G401.6 (cell line): ENCODE results near the gene VAV3.
"Not testable (repeated sequence)": the region's sequence is repeated elsewhere in the genome, so short reads cannot be mapped to it uniquely, and the experiment has no call there.

ENCODE experiments used
- FAIRE-seq: peaks from 2 replicates; lab custom pipeline; 2012; peaks lifted over from hg19 to GRCh38; lab: Jason Lieb, UNC

Gene VAV3

DNA sequence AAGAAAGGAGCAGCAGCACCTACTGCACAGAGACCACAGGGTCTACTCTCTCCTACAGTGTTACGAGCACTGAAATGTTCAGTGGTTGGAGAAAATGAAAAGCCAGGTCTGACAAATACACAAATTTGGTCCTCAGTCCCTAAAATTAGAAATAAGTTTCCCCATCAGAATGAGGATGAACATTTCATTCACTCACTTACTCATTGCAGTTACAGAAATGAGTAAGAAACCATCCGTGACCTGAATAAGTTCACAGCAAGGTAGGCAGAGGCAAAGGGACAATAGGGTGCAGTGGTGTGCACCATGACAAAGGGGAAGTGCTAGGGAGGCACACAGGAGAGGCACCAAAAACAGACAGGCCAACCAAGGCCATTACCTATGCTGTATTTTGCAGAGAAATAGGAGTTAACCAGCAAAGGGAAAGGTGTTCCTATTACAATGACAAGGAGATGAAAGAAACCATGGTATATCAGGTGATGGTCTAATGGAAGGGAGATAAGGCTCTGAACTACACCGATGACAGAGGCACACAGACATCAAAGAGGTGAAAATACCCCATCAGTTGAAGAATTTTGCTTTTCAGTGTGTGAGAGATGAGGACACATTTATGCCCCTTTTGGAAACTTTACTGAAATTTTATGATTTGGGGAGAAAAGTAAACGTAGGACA, 29.4 kb downstream of the VAV3 start:
- no peak for FAIRE-seq

GRCh38 chr1:107934578-107934977, 30.4 kb downstream of the VAV3 start:
- FAIRE-seq, result no peak

- no peak for FAIRE-seq
Observed at GRCh38 chr1:107933736-107934135, 31.2 kb downstream of the VAV3 start.

DNA sequence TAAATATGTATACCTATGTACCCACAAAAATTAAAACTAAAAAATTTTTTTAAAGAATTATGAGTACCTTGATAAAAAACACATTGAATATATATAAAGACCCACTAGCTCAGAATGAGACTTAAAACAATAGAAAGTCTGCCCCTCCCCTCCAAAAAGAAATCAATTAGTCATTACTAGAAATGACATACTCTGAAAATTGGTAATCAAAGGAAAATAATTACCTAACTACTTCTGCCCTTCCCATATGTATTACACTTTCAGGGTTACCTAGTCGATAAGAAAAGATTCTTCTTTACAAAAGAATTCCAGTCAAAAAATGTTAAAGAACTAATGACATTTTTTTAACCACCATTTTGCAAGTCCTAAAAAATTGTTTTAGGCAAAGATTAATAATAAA, 34.7 kb downstream of the VAV3 start:
- no peak for FAIRE-seq

DNA sequence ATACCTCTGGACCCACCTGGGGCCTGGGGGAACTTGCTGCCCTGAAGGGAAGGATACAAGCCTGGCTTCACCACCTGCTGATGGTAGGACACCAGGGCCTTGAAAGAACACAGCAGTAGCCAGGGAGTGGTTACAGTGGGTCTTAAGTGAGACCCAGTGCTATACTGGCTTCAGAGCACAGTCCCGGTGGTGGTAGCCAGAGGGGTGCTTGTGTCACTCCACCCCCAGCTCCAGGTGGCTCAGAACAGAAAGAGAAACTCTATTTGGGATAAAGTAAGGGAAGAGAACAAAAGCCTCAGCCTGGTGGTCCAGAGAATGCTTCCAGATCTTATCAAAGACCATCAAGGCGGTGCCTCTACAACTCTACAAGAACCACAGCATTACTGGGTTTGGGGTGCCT, 37.2 kb downstream of the VAV3 start:
- FAIRE-seq, result no peak

- FAIRE-seq, result no peak
Observed at GRCh38 chr1:107926436-107927080, 38.4 kb downstream of the VAV3 start.

- no peak for FAIRE-seq
Observed at GRCh38 chr1:107925565-107925964, 39.4 kb downstream of the VAV3 start.

- FAIRE-seq, result no peak
Observed at GRCh38 chr1:107920999-107921398, 44.0 kb downstream of the VAV3 start.

- FAIRE-seq, result no peak
Observed at GRCh38 chr1:107920561-107920960, 44.4 kb downstream of the VAV3 start.

- FAIRE-seq, result no peak
Observed at GRCh38 chr1:107919953-107920352, 45.0 kb downstream of the VAV3 start.

DNA sequence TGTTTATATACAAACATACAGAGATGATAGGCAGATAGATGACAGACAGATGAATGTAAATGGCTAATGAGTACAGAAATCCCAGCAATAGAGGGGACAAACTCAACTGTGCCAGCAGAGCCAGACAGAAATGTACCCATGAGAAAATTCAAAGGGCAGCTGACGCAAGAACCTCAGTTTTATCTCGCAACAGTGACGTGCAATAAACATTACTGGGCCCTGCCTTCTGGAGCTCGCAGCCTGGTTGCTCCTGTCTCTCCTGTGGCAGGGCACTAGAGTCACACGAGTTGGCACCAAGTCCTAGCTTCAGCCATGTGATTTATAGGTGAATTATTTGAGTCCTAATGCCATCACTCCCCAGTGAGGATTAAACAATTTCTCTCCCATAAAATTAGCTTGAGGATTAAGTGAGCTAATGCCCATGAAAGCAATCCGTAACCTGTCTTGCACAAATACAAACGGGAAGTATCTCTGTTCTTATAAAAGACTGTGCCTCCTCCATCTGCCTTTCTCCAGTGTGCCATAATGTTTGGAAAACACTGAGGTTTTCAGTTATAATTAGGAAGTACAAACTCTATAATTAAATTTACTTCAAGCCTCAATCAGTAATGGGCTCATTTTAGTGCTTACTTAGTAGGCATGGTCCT, 50.7 kb downstream of the VAV3 start:
- no peak for FAIRE-seq

- no peak for FAIRE-seq
Observed at GRCh38 chr1:107912656-107913055, 52.3 kb downstream of the VAV3 start.

GRCh38 chr1:107900090-107900945, 64.7 kb downstream of the VAV3 start:
- no peak for FAIRE-seq

DNA sequence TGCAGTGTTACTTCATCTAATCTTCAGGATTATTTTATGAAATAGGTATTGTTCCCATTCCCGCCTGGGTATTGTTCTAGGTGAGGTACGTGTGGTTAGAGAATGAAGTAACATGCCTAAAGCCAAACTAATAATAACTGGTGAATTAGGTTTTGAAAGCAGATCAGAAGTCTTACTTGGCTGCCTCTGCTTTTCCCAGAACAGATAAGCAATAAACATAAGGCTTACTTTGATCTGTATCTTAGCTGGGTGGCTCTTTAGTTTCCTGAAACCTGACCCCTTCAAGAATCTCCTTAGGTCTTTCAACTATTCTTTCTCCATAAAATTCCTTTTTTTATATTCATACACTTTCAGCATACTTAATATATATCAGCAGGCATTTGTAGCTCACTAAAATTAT, 65.3 kb downstream of the VAV3 start:
- FAIRE-seq, result no peak

DNA sequence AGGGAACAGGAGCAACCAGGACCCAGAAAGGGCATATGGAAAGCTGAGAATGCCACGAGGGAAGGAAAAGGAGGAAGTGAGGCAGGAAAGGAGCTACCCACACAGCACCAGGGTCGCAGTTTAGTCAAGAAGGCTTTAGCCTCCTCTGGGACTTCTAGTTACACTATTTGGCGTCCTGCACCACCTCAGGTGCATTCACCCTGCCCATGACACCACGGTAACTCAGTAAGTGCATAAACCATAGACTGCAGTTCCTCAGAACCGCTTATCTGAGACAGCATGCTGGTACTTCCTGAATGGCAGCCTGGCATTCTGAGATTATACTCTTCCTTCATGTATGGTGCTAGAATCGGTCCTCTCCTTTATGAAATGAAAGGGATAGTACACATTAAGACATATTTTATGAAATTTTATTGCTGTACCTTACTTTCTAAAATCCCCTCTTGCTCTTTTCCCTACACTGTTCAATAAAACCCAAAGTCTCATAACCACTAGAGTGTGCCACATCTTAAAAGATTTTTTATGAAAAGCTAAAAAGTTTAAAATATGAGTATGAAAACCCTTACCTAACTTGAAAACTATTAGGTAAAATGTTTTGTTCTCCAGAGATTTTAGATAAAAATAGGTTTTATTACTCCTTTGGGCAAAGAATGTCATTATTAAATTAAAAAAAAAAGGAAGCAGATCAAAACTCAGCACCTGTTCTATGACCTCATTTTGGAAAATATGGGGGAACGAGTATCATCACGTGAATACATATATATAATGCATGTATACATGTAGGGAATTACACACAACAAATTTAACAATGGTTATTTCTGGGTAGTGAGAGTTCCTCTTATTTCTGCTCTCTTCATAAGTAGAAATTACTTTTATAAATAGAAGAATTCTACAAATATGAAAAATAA, 67.3 kb downstream of the VAV3 start:
- no peak for FAIRE-seq

- FAIRE-seq, result no peak
Observed at GRCh38 chr1:107896936-107897335, 68.0 kb downstream of the VAV3 start.

GRCh38 chr1:107896401-107896800, 68.6 kb downstream of the VAV3 start:
- no peak for FAIRE-seq

GRCh38 chr1:107895403-107896191, 69.4 kb downstream of the VAV3 start:
- FAIRE-seq, result no peak

- no peak for FAIRE-seq
Observed at GRCh38 chr1:107894605-107895004, 70.4 kb downstream of the VAV3 start.

DNA sequence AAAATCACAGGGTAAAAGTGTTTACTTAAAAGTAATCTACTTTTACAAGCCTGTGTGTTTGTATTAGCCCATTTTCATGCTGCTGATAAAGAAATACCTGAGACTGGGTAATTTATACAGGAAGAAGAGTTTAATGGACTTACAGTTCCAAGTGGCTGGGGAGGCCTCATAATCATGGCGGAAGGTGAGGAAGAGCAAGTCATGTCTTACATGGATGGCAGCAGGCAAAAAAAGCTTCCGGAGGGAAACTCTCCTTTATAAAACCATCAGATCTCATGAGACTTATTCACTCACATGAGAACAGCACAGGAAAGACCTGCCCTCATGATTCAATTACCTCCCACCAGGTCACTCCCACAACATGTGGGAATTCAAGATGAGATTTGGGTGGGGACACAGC, 71.6 kb downstream of the VAV3 start:
- FAIRE-seq, result not testable (repeated sequence)

- no peak for FAIRE-seq
Observed at GRCh38 chr1:107889524-107889923, 75.5 kb downstream of the VAV3 start.
